ENCODE results near the gene MDM4.
"Not testable (repeated sequence)": the region's sequence is repeated elsewhere in the genome, so short reads cannot be mapped to it uniquely, and the experiment has no call there.

MDM4 gene

DNA sequence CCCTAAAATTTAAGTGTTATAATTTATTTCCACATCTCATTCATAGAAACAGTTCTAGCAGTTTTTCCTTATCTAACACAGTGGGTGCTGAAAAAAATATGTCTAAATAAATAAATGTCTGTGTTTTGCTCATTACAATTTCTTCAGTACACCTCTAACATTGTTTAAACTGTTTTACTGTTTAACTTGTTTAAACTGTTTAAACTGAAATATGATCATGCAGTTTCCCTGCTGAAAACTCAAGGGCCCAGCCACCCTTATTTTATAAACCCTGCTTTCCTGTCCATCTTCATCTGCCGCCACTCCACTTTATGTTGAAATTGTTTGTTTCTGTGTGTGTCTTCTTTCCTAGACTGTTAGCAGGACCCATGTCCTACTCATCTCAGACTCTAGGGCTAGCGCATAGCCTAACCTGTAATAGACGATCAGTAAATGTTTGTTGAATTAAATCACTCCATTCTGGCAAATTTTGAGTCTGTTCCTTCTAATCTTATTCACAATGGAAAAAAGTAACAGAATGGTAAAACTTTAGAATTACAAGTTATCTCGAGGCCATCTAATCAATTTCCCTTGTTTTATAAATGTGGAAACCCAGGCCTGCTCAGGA lies 12.2 kb upstream of the MDM4 start:
- Histone ChIP-seq H3K4me3 (ENCODE audit: low read depth, low read length) (no peak overlapping the region), H3K27ac (ENCODE audit: low read depth, low read length) (no peak overlapping the region), H3K4me1 (ENCODE audit: control insufficient read depth, insufficient read depth, low read length, unreplicated experiment) (no peaks in the 10 kb centered on the region), H3K36me3 (ENCODE audit: insufficient read depth, low read length) (no peaks in the 10 kb centered on the region), H3K79me2 (ENCODE audit: control insufficient read depth, insufficient read depth, low read length, unreplicated experiment) (no peaks in the 10 kb centered on the region), H2AFZ (ENCODE audit: low read length, unreplicated experiment) (no peak overlapping the region), H3K27me3 (ENCODE audit: insufficient read depth, low read length) (no peaks in the 10 kb centered on the region; the same call in 1 of the 2 replicates)

DNA sequence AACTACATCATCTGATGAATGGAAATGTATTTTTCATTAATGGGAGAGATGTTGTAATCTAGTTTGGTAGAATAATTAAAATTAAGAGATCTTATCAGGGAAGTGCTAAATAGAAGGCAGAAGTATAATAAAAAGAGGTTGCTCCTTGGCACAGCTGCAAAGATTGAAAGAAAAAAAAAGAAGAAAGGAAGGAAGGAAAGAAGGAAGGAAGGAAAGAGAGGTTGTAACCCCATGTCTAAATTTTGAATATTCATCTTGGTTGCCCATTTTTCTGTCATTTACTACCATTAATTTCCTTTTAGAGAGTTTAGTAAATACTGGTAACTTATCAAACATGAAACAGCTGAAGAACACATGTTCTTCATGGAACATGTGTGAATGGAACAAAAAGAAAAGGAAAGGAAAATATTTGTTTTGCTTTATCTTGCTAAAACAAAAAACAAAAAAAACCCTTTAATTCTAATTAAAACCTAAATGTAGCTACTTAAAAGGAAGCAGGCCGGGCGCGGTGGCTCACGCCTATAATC lies 10.5 kb upstream of the MDM4 start:
- H3K79me2 ChIP-seq (ENCODE audit: control insufficient read depth, insufficient read depth, low read length, unreplicated experiment): no peaks in the 10 kb centered on the region
- peak overlapping the region; percentile 52 for H2AFZ ChIP-seq (ENCODE audit: low read length, unreplicated experiment)
- no peak overlapping the region for H3K27ac ChIP-seq (ENCODE audit: low read depth, low read length)
- H3K27me3 ChIP-seq (ENCODE audit: insufficient read depth, low read length): no peaks in the 10 kb centered on the region
- H3K36me3 ChIP-seq (ENCODE audit: insufficient read depth, low read length): no peaks in the 10 kb centered on the region
- no peaks in the 10 kb centered on the region for H3K4me1 ChIP-seq (ENCODE audit: control insufficient read depth, insufficient read depth, low read length, unreplicated experiment)
- H3K4me3 ChIP-seq (ENCODE audit: low read depth, low read length): peak overlapping the region; percentile 55

DNA sequence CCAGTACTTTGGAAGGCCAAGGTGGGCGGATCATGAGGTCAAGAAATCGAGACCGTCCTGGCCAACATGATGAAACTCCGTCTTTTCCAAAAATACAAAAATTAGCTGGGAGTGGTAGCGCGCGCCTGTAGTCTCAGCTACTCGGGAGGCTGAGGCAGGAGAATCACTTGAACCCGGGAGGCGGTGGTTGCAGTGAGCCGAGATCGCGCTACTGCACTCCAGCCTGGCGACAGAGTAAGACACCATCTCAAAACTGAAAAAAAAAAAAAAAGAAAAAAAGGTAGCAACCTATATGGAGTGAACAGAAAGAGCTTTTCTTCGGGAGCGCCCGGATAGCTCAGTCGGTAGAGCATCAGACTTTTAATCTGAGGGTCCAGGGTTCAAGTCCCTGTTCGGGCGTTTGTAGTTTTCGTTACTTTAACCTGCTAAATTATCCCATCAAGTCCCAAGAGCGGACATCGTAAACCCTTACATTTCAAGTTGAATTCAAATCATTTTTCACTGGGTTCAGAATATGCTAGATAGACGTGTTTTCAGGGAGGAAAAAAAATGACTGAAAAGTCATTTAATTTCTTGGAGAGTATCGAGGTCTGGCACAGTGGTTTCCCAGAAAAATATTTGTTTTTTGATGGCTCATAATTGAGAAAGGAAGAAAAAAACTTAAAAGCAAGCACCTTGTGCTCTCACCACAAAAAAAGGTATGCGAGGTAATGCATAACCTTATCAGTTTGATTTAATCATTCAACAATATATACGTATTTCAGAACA lies 9.8 kb upstream of the MDM4 start:
- Histone ChIP-seq H3K36me3 (ENCODE audit: insufficient read depth, low read length) (no peaks in the 10 kb centered on the region), H3K4me1 (ENCODE audit: control insufficient read depth, insufficient read depth, low read length, unreplicated experiment) (no peaks in the 10 kb centered on the region), H3K27ac (ENCODE audit: low read depth, low read length) (peak overlapping the region; percentile 61), H3K27me3 (ENCODE audit: insufficient read depth, low read length) (no peaks in the 10 kb centered on the region), H2AFZ (ENCODE audit: low read length, unreplicated experiment) (peak overlapping the region; percentile 52), H3K4me3 (ENCODE audit: low read depth, low read length) (peak overlapping the region; percentile 67), H3K79me2 (ENCODE audit: control insufficient read depth, insufficient read depth, low read length, unreplicated experiment) (no peaks in the 10 kb centered on the region)

DNA sequence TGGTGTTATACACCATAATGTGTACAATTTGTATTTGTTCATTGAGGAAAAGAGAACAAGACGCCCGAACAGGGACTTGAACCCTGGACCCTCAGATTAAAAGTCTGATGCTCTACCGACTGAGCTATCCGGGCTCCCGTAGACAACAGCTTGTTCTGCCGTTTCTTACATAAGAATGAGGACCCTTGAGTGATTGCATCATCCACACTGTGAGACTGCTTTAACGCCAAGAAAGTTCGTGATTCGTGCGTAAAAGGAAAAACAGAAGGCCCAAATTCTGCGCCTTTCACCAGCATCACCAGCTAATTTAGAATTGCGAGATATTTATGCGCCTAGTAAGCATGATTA lies 9.3 kb upstream of the MDM4 start:
- no peaks in the 10 kb centered on the region for H3K79me2 ChIP-seq (ENCODE audit: control insufficient read depth, insufficient read depth, low read length, unreplicated experiment)
- H3K27me3 ChIP-seq (ENCODE audit: insufficient read depth, low read length): no peaks in the 10 kb centered on the region
- no peaks in the 10 kb centered on the region for H3K4me1 ChIP-seq (ENCODE audit: control insufficient read depth, insufficient read depth, low read length, unreplicated experiment)
- H2AFZ ChIP-seq (ENCODE audit: low read length, unreplicated experiment): peak overlapping the region; percentile 94
- peak overlapping the region; percentile 78 for H3K27ac ChIP-seq (ENCODE audit: low read depth, low read length)
- H3K36me3 ChIP-seq (ENCODE audit: insufficient read depth, low read length): no peaks in the 10 kb centered on the region
- peak overlapping the region; percentile 78 for H3K4me3 ChIP-seq (ENCODE audit: low read depth, low read length)

DNA sequence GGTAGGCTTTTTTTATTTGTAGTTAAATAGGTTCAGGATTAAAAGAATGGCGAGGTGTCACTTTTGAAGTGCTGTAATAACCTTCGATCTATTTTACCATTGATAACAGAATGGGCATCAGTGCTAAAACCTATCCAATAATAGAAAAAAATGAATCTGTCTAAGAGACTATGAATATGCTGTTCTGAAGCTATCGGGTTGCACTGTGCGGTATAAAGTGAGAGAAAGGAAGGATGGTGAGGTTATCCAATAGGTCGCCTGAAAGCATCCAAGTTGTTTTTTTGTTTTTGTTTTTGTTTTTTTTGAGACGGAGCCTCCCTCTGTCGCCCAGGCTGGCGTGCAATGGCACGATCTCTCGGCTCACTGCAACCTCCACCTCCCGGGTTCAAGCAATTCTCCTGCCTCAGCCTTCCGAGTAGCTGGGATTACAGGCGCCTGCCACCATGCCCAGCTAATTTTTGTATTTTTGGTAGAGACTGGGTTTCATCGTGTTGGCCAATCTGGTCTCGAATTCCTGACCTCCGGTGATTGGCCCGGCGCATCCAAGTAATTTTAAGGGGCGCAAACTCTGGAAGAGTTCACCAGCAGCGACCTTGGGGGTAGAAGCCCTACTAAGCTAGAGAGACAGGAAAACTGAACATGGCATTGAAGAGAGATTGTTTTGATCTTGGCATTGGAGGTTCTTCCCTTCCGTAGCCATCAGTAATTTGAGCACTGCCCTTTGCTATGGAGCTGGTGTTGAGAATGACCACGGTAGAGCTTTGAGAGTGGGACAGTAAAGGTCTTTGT lies 8.7 kb upstream of the MDM4 start:
- Histone ChIP-seq H3K79me2 (ENCODE audit: control insufficient read depth, insufficient read depth, low read length, unreplicated experiment) (no peaks in the 10 kb centered on the region), H2AFZ (ENCODE audit: low read length, unreplicated experiment) (peak overlapping the region; percentile 95), H3K4me3 (ENCODE audit: low read depth, low read length) (peak overlapping the region; percentile 78), H3K4me1 (ENCODE audit: control insufficient read depth, insufficient read depth, low read length, unreplicated experiment) (no peaks in the 10 kb centered on the region), H3K27me3 (ENCODE audit: insufficient read depth, low read length) (no peaks in the 10 kb centered on the region), H3K36me3 (ENCODE audit: insufficient read depth, low read length) (no peaks in the 10 kb centered on the region), H3K27ac (ENCODE audit: low read depth, low read length) (peak overlapping the region; percentile 78)

DNA sequence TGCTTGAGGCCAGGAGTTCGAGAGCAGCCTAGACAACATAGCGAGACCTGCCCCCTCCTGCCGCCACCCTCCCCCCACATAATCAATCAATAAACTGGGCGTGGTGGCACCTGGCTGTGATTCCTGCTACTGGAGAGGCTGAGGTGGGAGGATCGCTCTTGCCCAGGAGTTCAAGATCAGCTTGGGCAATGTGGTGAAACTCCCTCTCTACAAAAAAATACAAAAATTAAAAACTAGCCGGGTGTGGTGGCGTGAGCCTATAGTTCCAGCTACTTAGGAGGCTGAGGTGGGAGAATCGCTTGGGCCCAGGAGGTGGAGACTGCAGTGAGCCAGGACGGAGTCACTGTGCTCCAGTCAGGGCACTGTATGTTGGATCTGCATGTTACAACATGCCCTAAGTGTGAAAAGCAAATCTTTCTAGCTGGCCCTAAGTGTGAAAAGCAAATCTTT lies 7.0 kb upstream of the MDM4 start:
- Histone ChIP-seq H3K27ac (ENCODE audit: low read depth, low read length) (no peak overlapping the region), H3K4me1 (ENCODE audit: control insufficient read depth, insufficient read depth, low read length, unreplicated experiment) (no peaks in the 10 kb centered on the region), H2AFZ (ENCODE audit: low read length, unreplicated experiment) (no peak overlapping the region), H3K36me3 (ENCODE audit: insufficient read depth, low read length) (no peaks in the 10 kb centered on the region), H3K4me3 (ENCODE audit: low read depth, low read length) (no peak overlapping the region), H3K27me3 (ENCODE audit: insufficient read depth, low read length) (no peaks in the 10 kb centered on the region), H3K79me2 (ENCODE audit: control insufficient read depth, insufficient read depth, low read length, unreplicated experiment) (no peaks in the 10 kb centered on the region)

DNA sequence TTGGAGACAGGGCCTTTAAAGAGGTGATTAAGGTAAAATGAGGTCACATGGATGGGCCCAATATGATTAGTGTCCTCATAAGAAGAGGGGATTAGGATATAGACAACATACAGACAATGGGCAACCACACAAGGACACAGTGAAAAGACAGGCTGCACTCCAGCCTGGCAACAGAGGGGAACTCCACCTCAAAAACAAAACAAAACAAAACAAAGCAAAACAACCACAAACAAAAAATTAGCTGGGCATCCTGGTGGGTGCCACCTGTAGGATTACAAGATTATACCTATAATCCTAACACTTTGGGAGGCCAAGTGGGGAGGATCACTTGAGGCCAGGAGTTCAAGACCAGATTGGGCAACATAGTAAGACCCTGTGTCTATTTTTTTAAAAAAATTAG lies 4.8 kb upstream of the MDM4 start:
- no peaks in the 10 kb centered on the region for H3K4me1 ChIP-seq (ENCODE audit: control insufficient read depth, insufficient read depth, low read length, unreplicated experiment)
- H3K27me3 ChIP-seq (ENCODE audit: insufficient read depth, low read length): no peaks in the 10 kb centered on the region
- H3K36me3 ChIP-seq (ENCODE audit: insufficient read depth, low read length): no peaks in the 10 kb centered on the region
- peaks cover 1% of the 10 kb centered on the region for H3K79me2 ChIP-seq (ENCODE audit: control insufficient read depth, insufficient read depth, low read length, unreplicated experiment)
- H3K4me3 ChIP-seq (ENCODE audit: low read depth, low read length): no peak overlapping the region
- no peak overlapping the region for H2AFZ ChIP-seq (ENCODE audit: low read length, unreplicated experiment)
- no peak overlapping the region for H3K27ac ChIP-seq (ENCODE audit: low read depth, low read length)

DNA sequence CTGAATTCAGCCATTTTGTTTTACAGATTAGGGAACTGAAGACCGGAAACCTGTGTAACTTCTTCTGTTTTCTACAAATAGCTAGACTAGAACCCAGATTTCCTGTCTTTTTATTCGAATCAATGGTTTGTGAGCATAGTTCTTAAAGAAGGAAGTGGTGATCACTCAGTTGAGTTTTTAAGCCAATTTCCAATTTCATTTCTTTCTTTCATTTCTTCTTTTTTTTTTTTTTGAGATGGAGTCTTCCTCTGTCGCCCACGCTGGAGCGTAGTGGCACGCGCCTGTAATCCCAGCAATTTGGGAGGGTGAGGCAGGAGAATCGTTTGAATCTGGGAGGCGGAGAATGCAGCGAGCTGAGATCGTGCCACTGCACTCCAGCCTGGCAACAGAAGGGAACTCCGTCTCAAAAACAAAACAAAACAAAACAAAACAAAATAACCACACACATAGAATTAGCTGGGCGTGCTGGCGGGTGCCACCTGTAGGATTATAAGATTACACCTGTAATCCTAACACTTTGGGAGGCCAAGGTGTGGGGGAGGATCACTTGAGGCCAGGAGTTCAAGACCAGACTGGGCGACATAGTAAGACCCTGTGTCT lies 3.0 kb upstream of the MDM4 start:
- no peak overlapping the region for H3K27ac ChIP-seq (ENCODE audit: low read depth, low read length)
- H3K36me3 ChIP-seq (ENCODE audit: insufficient read depth, low read length): no peaks in the 10 kb centered on the region
- peaks cover 7% of the 10 kb centered on the region for H3K4me1 ChIP-seq (ENCODE audit: control insufficient read depth, insufficient read depth, low read length, unreplicated experiment)
- no peak overlapping the region for H3K4me3 ChIP-seq (ENCODE audit: low read depth, low read length)
- no peaks in the 10 kb centered on the region for H3K27me3 ChIP-seq (ENCODE audit: insufficient read depth, low read length)
- H2AFZ ChIP-seq (ENCODE audit: low read length, unreplicated experiment): no peak overlapping the region
- H3K79me2 ChIP-seq (ENCODE audit: control insufficient read depth, insufficient read depth, low read length, unreplicated experiment): peaks cover 20% of the 10 kb centered on the region

DNA sequence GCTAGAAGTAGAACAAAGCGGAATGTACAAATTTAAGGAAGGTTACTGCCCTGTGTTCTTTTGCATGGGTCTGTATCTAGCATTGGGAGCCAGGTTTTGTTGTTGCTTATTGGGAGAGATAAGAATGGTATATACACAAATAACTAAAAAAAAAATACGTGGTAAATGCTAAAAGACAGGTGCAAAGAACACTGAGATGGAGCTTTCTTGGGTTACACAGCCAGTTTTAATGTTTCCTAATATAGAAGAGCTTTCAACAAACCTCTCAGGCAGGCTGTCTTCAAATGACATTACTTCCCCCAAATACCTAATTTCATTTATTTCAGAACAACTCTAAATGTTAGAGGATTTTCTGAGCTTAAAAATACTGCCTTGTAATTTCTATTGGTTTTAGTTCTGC lies 1.4 kb upstream of the MDM4 start:
- peaks cover 36% of the 10 kb centered on the region for H3K79me2 ChIP-seq (ENCODE audit: control insufficient read depth, insufficient read depth, low read length, unreplicated experiment)
- no peak overlapping the region for H3K27ac ChIP-seq (ENCODE audit: low read depth, low read length)
- no peak overlapping the region for H2AFZ ChIP-seq (ENCODE audit: low read length, unreplicated experiment)

DNA sequence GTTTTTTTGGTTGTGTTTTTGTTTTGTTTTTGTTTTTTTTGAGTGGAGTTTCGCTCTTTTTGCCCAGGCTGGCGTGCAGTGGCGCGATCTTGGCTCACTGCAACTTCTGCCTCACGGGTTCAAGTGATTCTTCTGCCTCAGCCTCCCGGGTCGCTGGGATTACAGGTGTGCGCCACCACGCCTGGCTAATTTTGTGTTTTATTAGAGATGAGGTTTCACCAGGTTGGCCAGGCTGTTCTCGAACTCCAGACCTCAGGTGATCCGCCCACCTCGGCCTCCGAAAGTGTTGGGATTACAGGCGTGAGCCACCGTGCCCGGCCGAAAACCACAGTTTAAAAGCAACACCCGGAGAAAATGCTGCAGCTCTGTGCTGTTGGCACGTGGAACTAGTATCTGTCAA lies 1.2 kb downstream of the MDM4 start:
- Histone ChIP-seq H3K4me1 (ENCODE audit: control insufficient read depth, insufficient read depth, low read length, unreplicated experiment) (peaks cover 12% of the 10 kb centered on the region), H3K79me2 (ENCODE audit: control insufficient read depth, insufficient read depth, low read length, unreplicated experiment) (peaks cover 59% of the 10 kb centered on the region), H3K4me3 (ENCODE audit: low read depth, low read length) (peak overlapping the region; percentile 90)
- H3K27ac ChIP-seq (ENCODE audit: low read depth, low read length); H3K36me3 ChIP-seq (ENCODE audit: insufficient read depth, low read length); H2AFZ ChIP-seq (ENCODE audit: low read length, unreplicated experiment); H3K27me3 ChIP-seq (ENCODE audit: insufficient read depth, low read length): not testable (repeated sequence)

More for the DNA sequence above, 1.4 kb upstream of the MDM4 start:
- Histone ChIP-seq H3K4me1 (ENCODE audit: control insufficient read depth, insufficient read depth, low read length, unreplicated experiment) (peaks cover 7% of the 10 kb centered on the region), H3K36me3 (ENCODE audit: insufficient read depth, low read length) (0 out of 2 replicates have a peak, but pooled peaks cover 3% of the 10 kb centered on the region), H3K4me3 (ENCODE audit: low read depth, low read length) (no peak overlapping the region), H3K27me3 (ENCODE audit: insufficient read depth, low read length) (no peaks in the 10 kb centered on the region)
